ENCODE measurements around the gene ATP5MC2.
A peak's percentile ranks its signal among the peaks of the same experiment; 100 is the strongest.
"Not testable (repeated sequence)": the region's sequence is repeated elsewhere in the genome, so short reads cannot be mapped to it uniquely, and the experiment has no call there.

Gene ATP5MC2

DNA sequence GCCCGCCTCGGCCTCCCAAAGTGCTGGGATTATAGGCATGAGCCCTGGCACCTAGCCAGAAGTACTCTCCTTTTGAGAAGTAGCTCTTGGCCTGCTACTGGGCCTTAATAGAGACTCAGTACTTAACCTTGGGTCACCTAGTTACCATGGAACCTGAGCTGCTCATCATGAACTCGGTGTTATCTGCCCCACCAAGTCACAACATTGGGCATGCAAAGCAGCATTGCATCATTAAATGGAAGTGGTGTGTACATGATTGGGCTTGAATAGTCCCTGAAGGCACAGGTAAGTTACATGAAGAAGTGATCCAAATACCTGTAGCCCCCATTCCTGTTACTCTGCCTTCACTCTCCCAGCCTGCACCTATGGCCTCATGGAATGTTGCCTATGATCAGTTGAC is 31.8 kb downstream of the ATP5MC2 start:
- no peak for DNase-seq

DNA sequence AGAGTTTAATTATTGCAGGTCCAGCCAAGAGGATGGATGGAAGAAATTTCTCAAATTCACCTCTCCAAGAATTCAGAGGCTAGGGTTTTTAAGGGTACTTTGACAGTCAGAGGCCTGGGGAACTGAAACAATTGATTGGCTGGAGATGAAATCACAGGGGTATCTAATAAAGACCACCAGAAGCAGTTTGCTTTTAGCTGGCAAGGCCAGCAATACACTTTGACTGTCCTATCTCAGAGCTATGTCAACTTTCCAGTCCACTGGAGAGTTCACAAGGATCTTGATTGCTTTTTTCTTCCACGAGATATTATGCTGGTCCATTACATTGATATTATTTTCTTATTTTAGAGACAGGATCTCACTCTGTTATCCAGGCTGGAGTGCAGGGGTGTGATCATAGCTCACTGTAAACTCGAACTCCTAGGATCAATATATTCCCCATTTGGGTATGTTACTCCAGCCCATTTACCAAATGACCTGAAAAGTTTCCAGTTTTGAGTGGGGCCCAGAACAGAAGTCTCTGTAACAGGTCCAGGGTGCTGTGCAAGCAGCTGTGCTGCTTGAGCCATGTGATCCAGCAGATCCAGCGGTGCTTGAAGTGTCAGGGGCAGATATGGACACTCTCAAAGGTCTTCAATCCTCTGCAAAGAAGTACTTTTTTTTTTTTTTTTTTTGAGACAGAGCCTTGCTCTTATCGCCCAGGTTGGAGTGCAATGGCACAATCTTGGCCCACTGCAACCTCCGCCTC is 32.5 kb downstream of the ATP5MC2 start:
- DNase-seq = no peak

DNA sequence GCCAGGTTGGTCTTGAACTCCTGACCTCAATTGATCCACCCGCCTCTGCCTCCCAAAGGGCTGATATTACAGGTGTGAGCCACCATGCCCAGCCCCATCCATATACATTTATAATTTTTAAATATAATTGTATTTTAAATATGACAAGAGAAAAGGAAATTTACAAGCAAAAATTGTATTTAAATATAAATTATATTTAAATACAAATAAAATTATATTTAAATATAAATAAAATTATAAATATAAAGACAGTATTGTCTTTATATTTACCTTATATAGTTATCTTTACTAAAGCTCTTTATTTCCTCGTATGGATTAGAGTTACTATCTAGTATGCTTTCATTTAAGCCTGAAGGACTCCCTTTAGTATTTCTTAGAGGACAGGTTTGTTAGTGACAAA is 37.8 kb downstream of the ATP5MC2 start:
- no peak for DNase-seq

DNA sequence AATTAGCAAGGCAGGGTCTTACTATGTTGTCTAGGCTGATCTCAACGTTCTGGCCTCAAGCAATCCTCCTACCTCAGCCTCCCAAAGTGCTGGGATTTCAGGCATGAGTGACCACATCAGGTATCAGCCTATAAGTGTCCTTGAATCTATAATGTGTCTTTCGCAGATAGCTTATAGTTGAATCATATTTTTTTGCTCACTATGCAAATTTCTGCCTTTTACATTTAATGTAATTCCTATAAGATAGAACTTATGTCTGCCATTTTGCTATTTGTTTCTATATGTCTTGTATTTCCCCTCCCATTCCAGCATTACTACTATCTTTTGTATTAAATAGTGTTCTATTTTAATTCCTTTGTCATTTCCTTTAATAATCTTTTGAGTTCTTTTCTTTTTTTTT is 39.2 kb downstream of the ATP5MC2 start:
- DNase-seq = no peak

DNA sequence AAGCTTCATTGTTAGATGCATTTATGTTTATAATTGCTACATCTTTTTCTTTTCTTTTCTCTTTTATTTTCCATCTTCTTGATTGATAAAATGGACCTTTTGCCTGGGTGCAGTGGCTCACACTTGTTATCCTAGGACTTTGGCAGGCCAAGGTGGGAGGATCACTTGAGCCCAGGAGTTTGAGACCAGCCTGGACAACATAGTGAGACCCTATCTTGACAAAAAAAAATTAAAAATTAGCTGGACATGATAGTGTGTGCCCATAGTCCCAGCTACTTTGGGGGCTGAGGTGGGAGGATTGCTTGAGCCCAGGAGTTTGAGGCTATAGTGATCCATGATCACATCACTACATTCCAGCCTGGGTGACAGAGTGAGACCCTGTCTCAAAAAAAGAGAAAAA is 40.2 kb downstream of the ATP5MC2 start:
- DNase-seq = not testable (repeated sequence)

DNA sequence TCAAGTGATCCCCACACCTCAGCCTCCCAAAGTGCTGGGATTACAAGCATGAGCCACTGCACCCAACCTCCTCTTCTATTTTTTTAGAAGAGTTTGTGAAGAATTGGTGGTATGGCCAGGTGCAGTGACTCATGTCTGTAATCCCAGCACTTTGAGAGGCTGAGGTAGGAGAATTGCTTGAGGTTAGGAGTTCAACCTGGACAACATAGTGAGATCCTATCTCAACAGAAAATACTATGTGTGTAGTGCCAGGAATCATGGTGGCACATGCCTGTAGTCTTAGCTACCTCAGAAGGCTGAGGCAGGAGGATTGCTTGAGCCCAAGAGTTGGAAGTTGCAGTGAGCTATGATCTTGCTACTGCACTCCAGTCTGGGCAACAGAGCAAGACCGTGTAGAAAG is 44.2 kb downstream of the ATP5MC2 start:
- DNase-seq = no peak

DNA sequence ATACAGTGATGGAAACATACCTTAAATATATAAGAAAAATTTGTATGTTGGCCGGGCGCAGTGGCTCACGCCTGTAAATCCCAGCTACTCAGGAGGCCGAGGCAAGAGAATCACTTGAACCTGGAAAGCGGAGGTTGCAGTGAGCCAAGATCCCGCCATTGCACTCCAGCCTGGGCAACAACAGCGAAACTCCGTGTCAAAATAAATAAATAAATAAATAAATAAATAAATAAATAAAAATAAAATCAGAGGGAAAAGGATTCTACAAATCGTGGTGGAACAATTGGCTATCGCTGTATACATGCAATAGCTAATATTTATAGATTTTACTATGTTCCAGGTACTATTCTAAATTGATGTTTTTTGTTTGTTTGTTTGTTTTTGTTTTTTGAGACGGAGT is 48.0 kb downstream of the ATP5MC2 start:
- DNase-seq = no peak

DNA sequence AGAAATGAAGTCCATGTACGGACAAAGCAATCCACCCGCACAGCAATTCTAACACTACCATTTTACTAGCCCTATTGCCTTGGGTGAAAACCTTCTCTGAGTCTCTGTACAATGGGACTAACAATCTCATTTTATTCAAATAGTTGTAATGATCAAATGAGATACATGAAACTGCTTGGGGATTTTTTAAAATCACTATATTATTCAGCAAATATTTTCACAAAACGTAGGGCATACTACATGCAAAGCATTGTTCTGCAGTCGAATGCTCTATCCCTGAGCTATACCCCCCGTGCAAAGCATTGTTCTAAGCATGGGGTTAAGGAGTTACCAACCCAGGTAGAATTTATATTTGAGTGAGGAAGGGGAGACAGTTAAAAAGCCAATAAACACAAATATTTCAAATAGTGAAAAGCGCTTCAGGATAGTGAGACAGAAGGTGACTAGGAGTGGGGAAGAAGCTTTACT is 49.1 kb downstream of the ATP5MC2 start:
- DNase-seq = no peak

DNA sequence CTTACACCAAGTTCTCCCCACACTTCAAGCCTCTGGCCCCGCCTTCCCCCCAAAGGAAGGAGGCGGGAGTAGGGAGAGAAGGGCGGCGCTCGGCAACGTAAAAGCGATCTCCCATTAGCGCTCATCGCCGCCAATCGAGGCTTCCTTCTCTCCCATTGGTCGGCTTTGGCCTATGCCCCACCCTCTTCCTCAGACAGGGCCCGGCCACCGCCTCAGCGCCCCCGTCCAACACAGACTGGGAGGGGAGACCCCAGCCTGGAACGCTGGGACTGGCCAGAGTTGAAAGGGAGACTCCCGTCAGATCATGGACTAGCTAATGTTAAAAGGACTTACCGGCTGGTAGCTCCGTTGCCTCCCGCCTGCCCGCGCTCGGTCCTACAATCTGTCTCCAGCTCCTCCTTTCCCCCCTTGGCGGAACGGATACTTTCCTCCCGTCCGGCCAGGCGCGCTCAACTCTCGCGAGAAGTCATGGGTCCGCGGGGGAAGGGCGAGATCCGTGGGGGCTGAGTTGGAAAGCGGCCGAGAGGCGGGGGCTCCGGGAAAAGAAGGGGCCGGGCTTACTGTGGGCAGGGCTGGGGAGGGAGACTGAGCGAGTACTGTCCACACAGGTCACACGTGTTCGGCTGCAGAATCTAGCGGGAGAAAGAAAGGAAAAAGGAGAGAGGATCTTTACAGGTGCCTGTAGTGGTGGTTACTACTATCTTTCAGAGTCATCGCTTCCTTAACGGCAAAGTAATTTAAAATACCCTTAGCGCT is 49.8 kb downstream of the ATP5MC2 start, which contains the start of gene ATF7:
Gene ATF7, minus strand, starts transcription at position 437 of the 756 bp plus-strand sequence. CDS start 25,382 bp downstream, outside the sequence.
- DNase-seq = peak; percentile 98

DNA sequence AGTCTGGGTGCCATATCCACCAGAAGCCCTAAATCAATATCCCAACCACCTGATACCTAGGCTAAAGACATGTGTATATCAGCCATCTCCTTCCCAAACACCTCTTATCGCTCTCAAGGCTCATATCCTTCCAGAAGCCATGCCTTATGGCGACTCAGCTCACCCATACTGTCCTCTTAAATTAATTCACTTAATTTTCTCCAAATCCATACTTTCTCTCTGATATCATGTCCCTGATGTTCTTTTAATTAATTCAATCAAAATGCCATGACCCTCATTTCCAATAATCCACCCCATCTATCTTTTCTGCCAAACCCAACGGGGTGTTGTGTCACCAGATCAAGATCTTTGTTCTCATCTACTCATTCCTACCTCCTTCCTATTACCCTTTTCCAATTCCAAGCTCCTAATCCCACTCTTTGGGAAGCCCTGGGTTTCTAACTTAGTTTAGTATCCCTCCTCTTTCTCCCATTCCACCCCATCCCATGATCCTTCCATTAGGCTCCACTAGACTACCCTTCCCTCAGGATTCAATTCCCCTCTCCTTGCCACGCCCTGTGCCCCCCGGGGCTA is 50.4 kb downstream of the ATP5MC2 start:
- no peak for DNase-seq

DNA sequence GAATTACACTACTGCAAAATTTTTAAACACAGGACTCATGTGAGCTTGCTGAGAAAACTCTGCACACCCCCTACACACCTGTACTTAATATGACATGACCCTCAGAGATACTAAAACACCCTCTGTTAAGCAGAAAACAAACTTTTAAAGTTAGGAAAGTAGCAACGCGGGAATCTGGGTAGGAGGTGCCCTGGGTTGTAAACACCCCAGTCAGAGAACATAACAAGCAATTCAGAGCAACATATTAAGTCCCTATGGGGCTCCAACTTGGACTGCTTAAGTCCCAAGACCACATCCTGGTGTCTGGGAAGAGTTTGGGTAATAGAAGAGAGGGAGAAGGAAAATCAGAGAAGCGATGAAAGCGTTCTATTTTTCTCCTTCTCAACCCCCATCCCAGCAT is 50.9 kb downstream of the ATP5MC2 start:
- peak; percentile 13 for DNase-seq

DNA sequence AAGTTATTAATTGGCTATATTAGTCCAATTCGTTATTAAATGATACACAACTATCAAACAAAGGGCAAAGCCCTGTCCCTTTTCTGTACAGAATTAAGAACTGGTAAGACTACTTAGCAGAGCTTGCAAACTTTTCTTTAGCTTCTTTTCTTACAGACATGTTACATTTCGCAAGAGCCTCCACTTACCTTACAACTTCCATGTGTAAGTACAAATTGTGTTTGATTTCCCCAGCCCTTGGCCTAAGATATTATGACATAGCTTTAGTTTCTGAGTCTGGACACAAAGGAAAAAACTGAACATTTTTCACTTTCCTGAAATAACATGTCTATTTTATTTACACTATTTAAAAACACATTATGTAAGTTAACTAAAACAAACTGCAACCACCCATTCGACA is 51.4 kb downstream of the ATP5MC2 start:
- no peak for DNase-seq

DNA sequence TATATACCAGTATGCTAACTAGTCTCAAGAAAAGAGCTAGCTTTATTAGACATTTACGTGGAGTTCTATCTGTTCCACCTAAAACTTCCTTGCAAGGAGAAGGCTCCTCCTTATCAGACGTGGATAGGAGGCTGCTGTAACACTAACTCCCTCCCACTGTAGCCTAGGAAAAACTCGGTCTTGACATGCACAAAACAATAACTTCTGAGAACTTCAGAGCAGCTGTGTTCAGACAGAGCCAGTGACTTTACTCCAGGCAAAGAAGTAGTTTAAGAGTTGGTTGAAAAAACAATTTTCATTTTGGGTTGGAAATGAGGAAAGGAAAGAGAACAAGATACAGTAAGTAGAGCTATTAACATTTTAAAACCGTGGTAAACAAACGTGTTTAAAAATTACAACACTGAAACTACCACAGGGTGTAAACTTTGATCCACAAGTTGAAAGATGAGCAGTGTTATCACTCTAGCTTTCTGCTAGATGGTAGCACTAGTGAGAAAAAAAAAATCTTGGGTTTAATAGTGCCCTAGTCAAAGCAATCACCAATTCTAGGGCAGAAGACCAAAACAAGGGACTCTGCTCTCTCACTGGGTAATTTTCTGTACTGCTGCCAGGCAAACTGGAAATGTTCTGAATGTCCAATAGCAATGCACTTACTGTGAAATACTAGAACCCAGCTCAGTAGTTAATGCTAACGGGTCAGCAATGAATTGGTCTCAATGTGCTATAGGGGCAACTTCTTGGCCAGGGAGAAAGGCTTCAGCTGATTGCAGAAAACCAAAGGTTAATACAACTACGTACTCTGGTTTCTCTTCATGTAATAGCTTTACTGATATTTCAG is 52.1 kb downstream of the ATP5MC2 start:
- peak; percentile 56 for DNase-seq

DNA sequence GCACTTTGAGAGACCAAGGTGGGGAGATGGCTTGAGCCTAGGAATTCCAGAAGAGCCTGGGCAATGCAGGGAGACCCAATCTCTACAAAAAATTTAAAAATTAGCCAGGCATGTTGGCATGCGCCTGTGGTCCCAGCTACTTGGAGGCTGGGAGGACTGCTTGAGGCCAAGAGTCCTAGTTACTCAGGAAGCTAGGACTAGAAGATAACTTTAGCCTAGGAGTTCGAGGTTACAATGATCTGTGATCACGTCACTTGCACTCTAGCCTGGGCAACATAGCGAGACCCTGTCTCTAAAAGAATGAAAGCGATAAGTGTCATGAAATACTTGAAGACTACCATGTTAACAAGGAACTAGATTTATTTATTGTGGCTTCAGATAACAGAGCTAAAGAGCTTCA is 53.2 kb downstream of the ATP5MC2 start:
- DNase-seq = no peak

DNA sequence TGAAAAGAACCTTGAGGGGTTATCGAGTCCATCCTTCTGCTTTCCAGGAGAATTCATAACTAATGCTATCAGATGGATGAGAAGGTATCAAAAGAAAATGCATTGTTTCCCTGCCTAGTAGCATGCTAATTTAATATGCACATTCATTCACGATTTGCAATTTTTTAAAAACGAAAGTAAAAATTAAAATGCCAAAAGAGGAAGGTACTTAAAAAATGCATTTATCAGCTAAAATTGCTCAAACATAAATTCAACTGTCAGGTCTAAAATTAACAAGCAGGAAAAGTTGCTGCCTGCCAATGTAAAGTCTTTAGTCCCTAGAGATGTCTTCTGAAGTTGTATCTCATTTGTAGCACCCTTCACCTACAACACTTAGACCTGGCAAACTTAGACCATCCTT is 57.6 kb downstream of the ATP5MC2 start:
- peak; percentile 60 for DNase-seq

DNA sequence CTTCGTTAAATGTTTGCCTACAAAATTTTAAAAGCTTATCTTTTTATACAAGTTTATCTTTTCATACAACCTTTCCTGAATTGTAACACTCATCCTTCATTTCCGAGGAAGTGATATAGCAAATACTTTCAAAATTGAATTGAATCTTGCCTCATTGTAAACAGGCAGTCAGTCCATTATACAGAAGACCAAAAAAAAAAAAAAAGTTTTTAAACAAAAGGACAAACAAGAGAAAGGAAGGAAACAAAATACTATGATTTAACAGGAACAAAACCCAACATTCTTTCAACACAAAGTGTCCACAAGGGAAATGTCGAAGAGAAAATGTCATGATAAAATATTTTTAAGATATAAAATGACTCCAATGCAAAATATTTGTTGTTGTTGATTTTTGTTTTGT is 58.2 kb downstream of the ATP5MC2 start:
- DNase-seq = no peak

DNA sequence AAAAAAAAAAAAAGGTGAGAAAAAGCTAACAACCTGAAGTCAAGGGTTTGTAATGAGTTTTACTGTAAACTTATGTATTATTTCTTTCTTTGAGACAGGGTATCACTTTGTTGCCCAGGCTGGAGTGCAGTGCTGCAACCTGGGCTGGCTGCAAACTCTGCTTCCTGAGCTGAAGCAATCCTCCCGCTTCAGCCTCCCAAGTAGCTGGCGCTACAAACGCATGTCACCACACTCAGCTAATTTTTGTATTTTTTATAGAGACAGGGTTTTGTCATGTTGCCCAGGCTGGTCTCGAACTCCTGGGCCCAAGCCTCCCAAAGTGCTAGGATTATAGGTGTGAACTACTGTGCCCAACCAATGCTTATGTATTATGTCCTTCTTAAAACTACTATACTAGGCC is 58.9 kb downstream of the ATP5MC2 start:
- no peak for DNase-seq

Measured in hematopoietic multipotent progenitor cell treated with erythropoietin and hydrocortisone succinate and interleukin-3 and kit ligand, for 8 days (in vitro differentiated cells).